GM19372 (cell line): ENCODE data around the gene KLHL25.

ENCODE experiments used
- ATAC-seq: cut with Tn5 transposase; IDR thresholded peaks from one replicate; pipeline ENCODE4 v1.9.1; 2021; ENCODE audit warnings: mild to moderate bottlenecking, low read depth, moderate library complexity; ENCODE audit not compliant: unreplicated experiment

The KLHL25 gene

GRCh38 chr15:85723960-85724945, 70.5 kb downstream of the KLHL25 start:
- no peak for ATAC-seq

DNA sequence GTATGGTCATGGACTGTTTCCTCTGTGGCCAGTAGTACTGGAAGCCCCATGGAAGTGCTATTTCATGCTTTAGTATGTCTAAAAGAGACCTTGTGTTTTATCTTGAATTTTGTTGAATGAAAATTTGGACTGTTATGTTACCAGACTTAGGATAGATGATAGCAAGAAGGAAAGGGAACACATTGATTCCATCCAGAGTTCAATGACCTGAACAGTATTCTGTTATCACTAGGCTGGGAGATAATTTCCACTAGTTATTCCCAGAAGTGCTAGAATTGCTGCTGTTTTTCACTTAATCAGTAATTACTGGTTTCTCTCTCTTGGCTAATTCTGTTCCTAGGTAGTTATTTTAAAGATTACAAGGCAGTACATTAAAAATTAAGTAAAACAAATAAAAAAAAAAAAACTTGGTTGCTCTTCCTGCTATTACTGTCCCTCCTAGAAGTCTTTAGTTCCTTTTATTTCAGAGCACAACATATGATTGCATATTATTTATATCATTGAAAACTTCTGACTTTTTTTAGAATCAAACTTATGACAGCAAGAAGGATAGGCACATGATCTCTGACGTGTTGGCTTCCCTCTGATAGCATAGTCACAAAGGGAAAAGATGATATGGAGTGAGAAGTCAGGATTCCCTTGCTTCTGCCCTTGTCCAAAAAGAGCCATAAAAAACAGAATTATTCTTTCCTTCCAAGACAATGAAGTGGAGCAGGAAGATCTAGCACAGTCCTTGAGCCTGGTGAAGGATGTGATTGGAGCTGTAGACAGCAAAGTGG, 72.2 kb downstream of the KLHL25 start:
- no peak for ATAC-seq

DNA sequence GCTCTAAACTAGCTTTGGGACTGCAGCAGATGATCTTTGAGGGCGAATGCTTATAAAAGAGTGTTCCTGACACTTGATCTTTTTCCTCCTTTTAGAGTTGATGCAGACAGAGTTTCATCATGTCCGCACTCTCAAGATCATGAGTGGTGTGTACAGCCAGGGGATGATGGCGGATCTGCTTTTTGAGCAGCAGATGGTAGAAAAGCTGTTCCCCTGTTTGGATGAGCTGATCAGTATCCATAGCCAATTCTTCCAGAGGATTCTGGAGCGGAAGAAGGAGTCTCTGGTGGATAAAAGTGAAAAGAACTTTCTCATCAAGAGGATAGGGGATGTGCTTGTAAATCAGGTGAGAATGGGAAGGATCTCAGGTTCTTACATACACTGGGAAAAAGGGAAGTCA, 75.7 kb downstream of the KLHL25 start:
- no peak for ATAC-seq

- ATAC-seq: no peak
Measured at GRCh38 chr15:85718271-85718971, 76.3 kb downstream of the KLHL25 start.

DNA sequence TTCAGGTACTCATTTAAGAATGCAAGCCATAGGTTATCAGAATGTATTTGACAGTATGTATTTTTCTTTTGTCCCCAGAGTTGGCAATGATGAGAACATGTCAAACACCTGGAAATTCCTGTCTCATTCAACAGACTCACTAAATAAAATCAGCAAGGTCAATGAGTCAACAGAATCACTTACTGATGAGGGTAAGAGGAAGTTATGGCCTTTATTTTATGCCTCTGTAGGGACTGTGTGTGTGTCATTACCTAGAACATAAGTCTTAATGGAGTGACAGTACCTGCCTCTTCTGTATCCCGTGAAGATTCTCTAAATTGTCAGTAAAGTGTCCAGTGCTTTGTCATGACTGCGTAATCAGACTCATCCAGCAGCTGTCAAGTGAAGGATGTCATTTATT, 77.5 kb downstream of the KLHL25 start:
- ATAC-seq: no peak

DNA sequence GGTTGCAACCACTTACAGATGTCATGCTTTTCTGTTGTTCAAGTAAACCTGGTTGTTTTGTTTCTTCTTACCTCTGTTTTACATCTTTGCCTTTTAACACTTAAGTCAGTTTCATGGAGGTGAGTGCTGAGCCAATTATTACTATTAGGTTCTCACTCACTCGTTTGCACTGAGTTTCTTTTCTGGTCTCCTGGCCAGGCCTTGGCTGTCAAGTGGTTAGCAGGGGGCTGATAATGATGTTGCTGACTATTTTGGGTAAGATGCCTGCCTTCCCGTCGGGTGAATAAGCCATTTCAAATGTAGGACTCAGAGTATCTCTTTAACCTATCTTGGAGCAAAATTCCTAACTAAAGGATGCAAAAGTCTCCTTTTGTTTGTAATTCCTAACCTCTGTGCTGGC, 78.5 kb downstream of the KLHL25 start:
- ATAC-seq: no peak

DNA sequence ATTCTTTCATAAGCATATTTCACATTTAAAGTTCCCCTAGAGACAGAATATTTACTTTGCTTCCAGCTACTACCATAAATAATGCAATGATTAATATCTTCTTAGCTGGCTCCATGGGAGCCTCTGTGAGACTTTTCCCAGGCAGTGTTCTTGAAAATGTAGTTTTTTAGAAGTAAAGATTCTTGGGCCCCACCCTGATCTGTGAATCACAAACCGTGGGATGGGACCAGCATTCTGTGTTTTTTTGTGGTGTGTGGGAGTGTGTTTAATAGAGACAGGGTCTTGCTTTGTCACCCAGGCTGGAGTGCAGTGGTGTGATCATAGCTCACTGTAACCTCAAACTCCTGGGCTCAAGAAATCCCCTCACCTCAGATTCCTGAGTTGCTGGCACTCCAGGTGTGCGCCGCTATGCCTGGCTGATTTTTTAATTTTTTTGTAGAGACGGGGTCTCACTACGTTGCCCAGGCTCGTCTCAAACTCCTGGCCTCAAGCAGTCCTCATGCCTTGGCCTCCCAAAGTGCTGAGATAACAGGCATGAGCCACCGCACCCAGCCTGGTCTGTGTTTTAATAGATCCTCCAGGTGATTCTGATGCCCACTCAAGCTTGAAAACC, 83.0 kb downstream of the KLHL25 start:
- no peak for ATAC-seq

DNA sequence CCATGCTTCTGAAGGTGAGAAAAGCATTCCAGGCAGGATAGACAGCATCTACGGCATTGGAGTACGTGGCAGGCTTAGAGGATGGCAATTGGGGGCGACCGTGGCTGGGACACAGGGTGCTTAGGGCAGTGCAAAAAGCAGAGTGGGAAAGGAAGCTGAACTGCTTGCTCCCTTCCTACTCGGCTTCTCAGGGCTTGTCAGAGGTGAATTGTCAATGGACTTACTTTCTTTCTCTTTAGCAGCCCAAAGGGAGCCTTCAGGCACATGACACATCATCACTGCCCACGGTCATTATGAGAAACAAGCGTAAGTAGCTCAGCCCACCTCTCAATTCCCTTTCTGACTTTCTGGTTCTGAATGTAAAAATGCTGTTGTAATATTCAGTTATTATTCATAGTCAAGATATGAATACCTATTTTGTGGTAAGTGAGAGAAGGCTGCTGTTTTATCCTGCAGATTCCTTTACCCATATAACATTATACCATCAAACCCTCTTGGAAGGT, 84.3 kb downstream of the KLHL25 start:
- ATAC-seq: peak; percentile 58
